Progenitor cell of endocrine pancreas (in vitro differentiated cells): ENCODE results near the gene GRM8. TPM values are rescaled to one million over a fixed set of nuclear protein-coding genes. Genes with fewer than 3 reads are reported as not detected.

Experiments
- DNase-seq: peaks from one replicate; pipeline ENCODE4 v3.0.0; 2021; ENCODE audit warnings: low spot score; ENCODE audit not compliant: unreplicated experiment
- H3K27ac Mint-ChIP-seq: 2 replicates; pipeline ENCODE4 v1.8.0; 2021; ENCODE audit warnings: mild to moderate bottlenecking, moderate library complexity, mixed read lengths
- H3K27me3 Mint-ChIP-seq: 2 replicates; pipeline ENCODE4 v1.8.0; 2021; ENCODE audit warnings: mixed read lengths
- H3K36me3 Mint-ChIP-seq: 2 replicates; pipeline ENCODE4 v1.8.0; 2022; ENCODE audit warnings: mixed read lengths; ENCODE audit not compliant: insufficient read depth
- H3K4me1 Mint-ChIP-seq: 2 replicates; pipeline ENCODE4 v1.8.0; 2021; ENCODE audit warnings: low read depth, mixed read lengths
- H3K4me3 Mint-ChIP-seq: 2 replicates; pipeline ENCODE4 v1.8.0; 2021; ENCODE audit warnings: low read depth, mild to moderate bottlenecking, moderate library complexity, mixed read lengths
- H3K9me3 Mint-ChIP-seq: 2 replicates; pipeline ENCODE4 v1.8.0; 2021; ENCODE audit warnings: low read depth, mixed read lengths
- total RNA-seq: library from RNA; stranded (reverse); gene quantifications from 2 replicates; pipeline ENCODE4 v1.2.1, GENCODE V29; 2021
- TF ChIP-seq, protein P1 (sequence below): fragments of 200-600 bp; sonication (generic); IDR thresholded peaks from one replicate; pipeline ENCODE4 v1.5.0; 2021; ENCODE audit warnings: antibody characterized with exemption, mild to moderate bottlenecking; ENCODE audit not compliant: unreplicated experiment

GRM8 gene
- total RNA-seq, 1 donor from 2014 or later = 4.2 TPM

GRCh38 chr7:127137146-127137545 is 115.6 kb downstream of the GRM8 start:
- Mint-ChIP-seq H3K9me3 (no peaks in the 10 kb centered on the region), H3K4me1 (peaks cover 5% of the 10 kb centered on the region), H3K27me3 (no peaks in the 10 kb centered on the region), H3K27ac (no peak overlapping the region), H3K4me3 (no peak overlapping the region), H3K36me3 (no peaks in the 10 kb centered on the region)
- TF ChIP-seq, protein P1, sequence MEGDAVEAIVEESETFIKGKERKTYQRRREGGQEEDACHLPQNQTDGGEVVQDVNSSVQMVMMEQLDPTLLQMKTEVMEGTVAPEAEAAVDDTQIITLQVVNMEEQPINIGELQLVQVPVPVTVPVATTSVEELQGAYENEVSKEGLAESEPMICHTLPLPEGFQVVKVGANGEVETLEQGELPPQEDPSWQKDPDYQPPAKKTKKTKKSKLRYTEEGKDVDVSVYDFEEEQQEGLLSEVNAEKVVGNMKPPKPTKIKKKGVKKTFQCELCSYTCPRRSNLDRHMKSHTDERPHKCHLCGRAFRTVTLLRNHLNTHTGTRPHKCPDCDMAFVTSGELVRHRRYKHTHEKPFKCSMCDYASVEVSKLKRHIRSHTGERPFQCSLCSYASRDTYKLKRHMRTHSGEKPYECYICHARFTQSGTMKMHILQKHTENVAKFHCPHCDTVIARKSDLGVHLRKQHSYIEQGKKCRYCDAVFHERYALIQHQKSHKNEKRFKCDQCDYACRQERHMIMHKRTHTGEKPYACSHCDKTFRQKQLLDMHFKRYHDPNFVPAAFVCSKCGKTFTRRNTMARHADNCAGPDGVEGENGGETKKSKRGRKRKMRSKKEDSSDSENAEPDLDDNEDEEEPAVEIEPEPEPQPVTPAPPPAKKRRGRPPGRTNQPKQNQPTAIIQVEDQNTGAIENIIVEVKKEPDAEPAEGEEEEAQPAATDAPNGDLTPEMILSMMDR = no peak
- DNase-seq = no peak

- H3K27ac Mint-ChIP-seq = no peak overlapping the region
- H3K36me3 Mint-ChIP-seq = no peaks in the 10 kb centered on the region
- no peak for DNase-seq
- peaks cover 5% of the 10 kb centered on the region for H3K4me1 Mint-ChIP-seq
- TF ChIP-seq, protein P1 = no peak
- H3K27me3 Mint-ChIP-seq = no peaks in the 10 kb centered on the region
- no peak overlapping the region for H3K4me3 Mint-ChIP-seq
- H3K9me3 Mint-ChIP-seq = no peaks in the 10 kb centered on the region
Measured at GRCh38 chr7:127135871-127136485, 116.8 kb downstream of the GRM8 start.

GRCh38 chr7:127123220-127123619 is 129.5 kb downstream of the GRM8 start:
- H3K9me3 Mint-ChIP-seq = no peaks in the 10 kb centered on the region
- no peaks in the 10 kb centered on the region for H3K36me3 Mint-ChIP-seq
- TF ChIP-seq, protein P1 = no peak
- H3K27ac Mint-ChIP-seq = no peak overlapping the region
- no peak for DNase-seq
- no peaks in the 10 kb centered on the region for H3K4me1 Mint-ChIP-seq
- H3K27me3 Mint-ChIP-seq = no peaks in the 10 kb centered on the region
- H3K4me3 Mint-ChIP-seq = no peak overlapping the region

DNA sequence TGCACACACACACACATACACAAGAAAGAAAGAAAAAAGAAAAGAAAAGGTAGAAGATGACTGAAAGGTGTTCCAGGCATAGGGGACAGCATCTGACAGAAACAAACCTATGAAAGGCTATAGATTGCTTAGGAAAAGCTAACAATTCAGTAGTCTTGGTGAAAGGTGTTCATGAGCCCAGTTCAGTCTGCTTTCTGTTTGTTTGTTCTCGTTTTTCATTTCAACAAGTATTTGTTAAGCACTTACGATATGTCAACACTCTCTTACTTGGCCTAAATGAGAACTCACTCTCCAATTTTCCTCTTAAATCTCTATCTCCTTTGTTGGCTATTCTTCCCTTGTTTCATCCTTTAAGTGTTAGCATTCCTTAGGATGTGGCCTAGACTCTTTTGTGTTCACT is 133.2 kb downstream of the GRM8 start:
- TF ChIP-seq, protein P1 = no peak
- no peak overlapping the region for H3K4me3 Mint-ChIP-seq
- H3K36me3 Mint-ChIP-seq = no peaks in the 10 kb centered on the region
- no peaks in the 10 kb centered on the region for H3K27me3 Mint-ChIP-seq
- no peaks in the 10 kb centered on the region for H3K4me1 Mint-ChIP-seq
- DNase-seq = no peak
- no peaks in the 10 kb centered on the region for H3K9me3 Mint-ChIP-seq
- no peak overlapping the region for H3K27ac Mint-ChIP-seq

GRCh38 chr7:127114742-127115265 is 137.9 kb downstream of the GRM8 start:
- Mint-ChIP-seq H3K9me3 (no peaks in the 10 kb centered on the region), H3K36me3 (no peaks in the 10 kb centered on the region), H3K27ac (no peak overlapping the region), H3K4me3 (no peak overlapping the region), H3K27me3 (peaks cover 13% of the 10 kb centered on the region), H3K4me1 (no peaks in the 10 kb centered on the region)
- TF ChIP-seq, protein P1 = no peak
- no peak for DNase-seq
